Omental fat pad (tissue), 4 donors: Measurements from ENCODE around the gene SORCS1. TPM values are rescaled to one million over a fixed set of nuclear protein-coding genes. Genes with fewer than 3 reads are reported as not detected.

Source experiments
- ATAC-seq: fragments of 150-250 bp; one replicate; pipeline ENCODE4 v1.9.1; 2016; ENCODE audit warnings: mild to moderate bottlenecking, moderate library complexity; ENCODE audit not compliant: low FRiP score
- DNase-seq: peaks from one replicate; pipeline ENCODE4 v3.0.0-alpha.2; 2019; ENCODE audit warnings: low spot score
- total RNA-seq, 4 donors: library from RNA; depleted of rRNA; stranded (reverse); fragments of >200 nt; gene quantifications; one replicate each; pipeline ENCODE4 v1.1.0, GENCODE V29; 2016
- TF ChIP-seq, protein P1 (sequence below), 3 donors: fragments of 450-650 bp; IDR thresholded peaks; one replicate each; pipeline ENCODE4 v1.5.1; 2016 to 2017; ENCODE audit warnings: antibody characterized with exemption in 3 of 3, mild to moderate bottlenecking in 3 of 3, moderate library complexity in 2 of 3

SORCS1 gene
- total RNA-seq, 4 donors from 2014 or later: 0.09 to 1.3 (median 0.37) TPM

DNA sequence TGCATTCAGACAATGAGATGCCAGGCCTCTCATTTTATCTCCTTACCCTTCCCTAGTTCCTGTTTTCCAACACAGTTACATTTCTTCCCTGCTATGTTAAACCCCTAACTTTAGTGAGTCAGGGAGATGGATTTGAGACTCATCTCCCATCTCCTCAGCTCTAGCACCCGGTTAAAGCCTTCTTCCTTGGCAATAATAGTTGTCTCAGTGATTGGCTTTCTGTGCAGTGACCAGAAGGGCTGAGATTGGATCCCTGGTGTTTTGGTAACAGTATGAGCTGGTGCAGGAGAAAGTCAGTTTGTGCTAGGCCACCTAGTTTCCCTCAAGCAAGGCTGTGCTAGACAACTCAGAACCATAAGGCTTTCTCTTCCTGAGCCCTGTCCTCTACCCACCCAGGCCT, 212.5 kb downstream of the SORCS1 start:
- ATAC-seq: no peak
- TF ChIP-seq, protein P1, sequence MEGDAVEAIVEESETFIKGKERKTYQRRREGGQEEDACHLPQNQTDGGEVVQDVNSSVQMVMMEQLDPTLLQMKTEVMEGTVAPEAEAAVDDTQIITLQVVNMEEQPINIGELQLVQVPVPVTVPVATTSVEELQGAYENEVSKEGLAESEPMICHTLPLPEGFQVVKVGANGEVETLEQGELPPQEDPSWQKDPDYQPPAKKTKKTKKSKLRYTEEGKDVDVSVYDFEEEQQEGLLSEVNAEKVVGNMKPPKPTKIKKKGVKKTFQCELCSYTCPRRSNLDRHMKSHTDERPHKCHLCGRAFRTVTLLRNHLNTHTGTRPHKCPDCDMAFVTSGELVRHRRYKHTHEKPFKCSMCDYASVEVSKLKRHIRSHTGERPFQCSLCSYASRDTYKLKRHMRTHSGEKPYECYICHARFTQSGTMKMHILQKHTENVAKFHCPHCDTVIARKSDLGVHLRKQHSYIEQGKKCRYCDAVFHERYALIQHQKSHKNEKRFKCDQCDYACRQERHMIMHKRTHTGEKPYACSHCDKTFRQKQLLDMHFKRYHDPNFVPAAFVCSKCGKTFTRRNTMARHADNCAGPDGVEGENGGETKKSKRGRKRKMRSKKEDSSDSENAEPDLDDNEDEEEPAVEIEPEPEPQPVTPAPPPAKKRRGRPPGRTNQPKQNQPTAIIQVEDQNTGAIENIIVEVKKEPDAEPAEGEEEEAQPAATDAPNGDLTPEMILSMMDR (IDR thresholded peaks at IDR 0.05): no peak
- DNase-seq: no peak

DNA sequence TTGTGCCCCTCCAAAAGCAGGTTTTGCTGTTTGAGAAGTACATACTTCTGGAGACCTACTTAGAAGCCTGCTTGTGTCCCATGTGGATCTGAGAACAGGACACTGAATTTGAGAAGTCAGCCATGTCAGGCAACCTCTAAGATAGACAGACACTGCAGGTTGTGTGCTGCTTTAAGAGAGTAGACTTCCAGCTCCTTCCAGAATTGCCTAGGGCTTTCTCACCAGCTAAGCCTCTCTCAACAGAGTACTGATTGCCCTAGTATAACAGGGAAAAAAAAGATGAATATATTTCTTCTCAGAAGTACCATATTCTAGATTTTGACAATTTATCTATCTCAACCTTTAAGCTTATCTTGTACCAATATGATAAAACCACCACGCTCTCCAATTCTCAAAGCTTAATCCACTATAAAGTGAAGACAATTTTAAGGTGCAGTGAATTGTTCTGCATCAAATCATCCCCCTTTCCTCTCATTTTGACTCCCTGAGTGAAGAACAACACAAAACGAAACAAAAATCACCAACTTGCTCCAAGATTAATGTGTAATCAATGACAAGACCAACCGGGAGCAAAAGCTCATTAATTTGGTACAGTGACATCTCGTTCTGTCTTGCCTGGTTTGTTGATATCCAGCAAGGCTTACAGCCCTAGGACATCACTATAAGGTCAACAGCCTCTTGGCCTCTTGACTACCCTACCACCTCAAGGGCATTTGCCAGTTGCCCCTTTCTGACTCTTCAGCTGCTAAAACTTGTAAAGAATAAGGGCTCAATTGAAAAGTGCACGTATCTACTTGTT, 214.6 kb downstream of the SORCS1 start:
- no peak for DNase-seq
- TF ChIP-seq, protein P1 (IDR thresholded peaks at IDR 0.05): no peak

DNA sequence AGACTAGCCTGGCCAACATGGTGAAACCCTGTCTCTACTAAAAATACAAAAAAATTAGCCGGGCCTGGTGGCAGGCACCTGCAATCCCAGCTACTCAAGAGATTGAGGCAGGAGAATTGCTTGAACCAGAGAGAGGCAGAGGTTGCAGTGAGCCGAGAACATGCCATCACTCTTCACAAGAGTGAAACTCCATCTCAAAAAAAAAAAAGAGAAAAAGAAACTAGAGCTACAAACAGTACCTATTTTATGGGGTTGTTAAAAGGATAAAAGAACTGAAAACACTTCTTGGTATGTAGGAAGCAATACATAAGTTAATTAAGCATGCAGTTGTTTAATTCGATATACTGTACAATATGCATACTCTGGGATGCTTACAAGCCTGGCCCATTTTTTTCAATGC, 216.9 kb downstream of the SORCS1 start:
- ATAC-seq: no peak
- no peak for DNase-seq
- TF ChIP-seq, protein P1 (IDR thresholded peaks at IDR 0.05): no peak

More for the DNA sequence above, 214.6 kb downstream of the SORCS1 start:
- no peak for ATAC-seq

DNA sequence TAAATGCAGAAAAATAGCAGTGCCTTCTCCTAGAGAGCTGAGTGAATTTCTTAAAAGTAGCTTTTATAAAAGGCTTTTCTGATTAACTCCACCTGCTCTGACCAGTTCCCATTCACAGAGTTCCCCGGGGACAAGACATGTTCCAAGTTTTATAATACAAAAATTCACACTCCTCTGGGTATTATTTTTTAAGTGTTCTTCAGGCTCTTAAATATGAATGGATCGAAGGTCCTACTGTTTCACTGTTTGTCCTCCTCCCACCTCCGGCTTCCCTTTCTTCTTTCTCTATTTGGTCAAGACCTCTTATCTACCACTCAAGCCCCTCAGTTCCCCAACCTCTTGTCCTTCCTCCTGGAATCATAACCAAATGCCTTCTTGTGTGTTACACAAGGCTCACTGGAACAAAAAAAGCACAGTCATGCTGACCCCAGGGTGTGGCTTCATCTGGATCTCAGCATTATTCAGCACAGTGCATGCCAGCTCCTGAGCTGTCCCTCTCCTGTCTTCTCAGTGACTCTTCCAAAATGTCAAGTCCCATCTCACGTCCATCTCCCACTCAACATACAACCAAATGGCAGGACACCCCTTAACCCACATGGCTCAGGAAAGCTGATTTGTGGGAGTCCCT, 222.4 kb downstream of the SORCS1 start:
- no peak for DNase-seq
- TF ChIP-seq, protein P1 (IDR thresholded peaks at IDR 0.05): no peak
- no peak for ATAC-seq

DNA sequence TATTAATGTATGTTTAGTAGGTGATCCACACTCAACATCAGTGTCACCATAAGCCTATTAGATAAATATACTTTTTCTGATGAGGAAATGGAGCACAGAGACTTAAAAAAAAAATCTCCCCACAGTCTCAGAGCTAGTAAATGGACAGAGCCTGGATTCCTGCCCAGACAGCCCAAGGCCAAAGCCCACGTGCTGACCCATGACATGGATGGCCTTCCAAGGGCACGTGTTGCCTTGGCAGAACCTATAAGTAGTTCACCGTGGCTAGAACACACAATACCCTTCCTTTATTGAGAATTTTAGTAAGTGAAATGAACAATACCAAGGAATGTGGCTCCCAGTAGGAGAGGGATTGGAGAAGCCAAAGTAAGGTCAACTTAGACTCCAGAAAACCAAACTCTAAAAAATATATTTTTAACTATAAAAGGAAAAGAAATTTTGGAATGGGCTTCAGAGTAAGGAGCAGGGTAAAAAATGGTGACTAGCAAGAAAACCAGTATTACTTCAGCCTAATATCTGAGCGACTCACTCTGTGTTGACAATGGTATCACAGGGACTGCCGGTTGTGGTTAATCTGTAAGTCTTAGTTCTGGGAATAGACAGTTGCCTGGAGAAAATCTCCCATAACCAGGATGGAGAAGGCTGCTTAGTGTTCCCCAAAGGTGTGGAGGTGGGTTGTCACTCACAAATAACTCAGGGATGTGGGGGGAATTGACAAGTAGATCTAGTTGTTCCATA, 223.0 kb downstream of the SORCS1 start:
- no peak for DNase-seq
- ATAC-seq: no peak
- TF ChIP-seq, protein P1 (IDR thresholded peaks at IDR 0.05): no peak

DNA sequence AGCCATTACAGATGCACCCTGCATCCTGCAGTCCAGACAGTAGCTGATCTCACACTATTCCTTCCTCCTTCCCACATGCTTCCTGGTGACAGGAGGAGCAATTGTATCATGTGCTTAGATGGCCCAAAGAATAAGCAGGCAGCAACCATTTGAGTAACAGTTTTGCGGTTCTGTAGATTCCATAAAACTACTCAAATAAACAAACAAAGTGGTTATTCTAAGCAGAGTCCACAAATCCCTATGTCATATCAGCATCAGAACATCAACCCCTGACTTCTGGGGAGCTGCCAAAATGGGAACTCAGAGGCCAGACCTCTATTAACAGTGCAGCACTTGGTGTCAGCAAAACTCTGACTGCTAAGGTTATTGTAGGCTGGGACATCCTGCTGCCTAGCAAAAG, 226.0 kb downstream of the SORCS1 start:
- TF ChIP-seq, protein P1 (IDR thresholded peaks at IDR 0.05): no peak
- ATAC-seq (no peak), DNase-seq (no peak)
